Liver (tissue), 9 donors: ENCODE data around the gene ZNF74. TPM values are rescaled to one million over a fixed set of nuclear protein-coding genes. Genes with fewer than 3 reads are reported as not detected.

ENCODE experiments used
- DNase-seq: peaks from one replicate; pipeline ENCODE4 v3.0.0-alpha.2; 2017; ENCODE audit warnings: low spot score
- H3K27ac ChIP-seq, 2 donors: one replicate each; pipeline ENCODE4 v1.7.0; 2013; ENCODE audit warnings: inconsistent platforms in 2 of 2, low read length in 2 of 2, control low read depth in 1 of 2, low read depth in 1 of 2, mild to moderate bottlenecking in 1 of 2
- H3K27me3 ChIP-seq, 4 donors: one replicate each; pipeline versions ENCODE4 v1.6.1 to v1.7.0; 2013; ENCODE audit warnings: low read length in 3 of 4, inconsistent platforms in 1 of 4, mild to moderate bottlenecking in 1 of 4, moderate library complexity in 1 of 4; ENCODE audit not compliant: control insufficient read depth in 4 of 4, insufficient read depth in 4 of 4
- H3K36me3 ChIP-seq, 4 donors: one replicate each; pipeline versions ENCODE4 v1.6.1 to v1.7.0; 2013; ENCODE audit warnings: low read length in 3 of 4, mild to moderate bottlenecking in 3 of 4, low read depth in 1 of 4, moderate library complexity in 1 of 4; ENCODE audit not compliant: control insufficient read depth in 4 of 4, insufficient read depth in 3 of 4
- H3K4me1 ChIP-seq, 4 donors: one replicate each; pipeline versions ENCODE4 v1.6.1 to v1.7.0; 2013; ENCODE audit warnings: low read length in 3 of 4, mild to moderate bottlenecking in 3 of 4, moderate library complexity in 1 of 4; ENCODE audit not compliant: control insufficient read depth in 4 of 4, insufficient read depth in 4 of 4
- H3K4me3 ChIP-seq, 3 donors: one replicate each; pipeline versions ENCODE4 v1.6.1 to v1.7.0; 2013; ENCODE audit warnings: low read length in 3 of 3, control low read depth in 1 of 3, low read depth in 1 of 3, mild to moderate bottlenecking in 1 of 3
- H3K9ac ChIP-seq, 2 donors: one replicate each; pipeline ENCODE4 v1.7.0; 2013; ENCODE audit warnings: low read length in 2 of 2, mild to moderate bottlenecking in 2 of 2, moderate library complexity in 2 of 2, control low read depth in 1 of 2, low read depth in 1 of 2
- H3K9me3 ChIP-seq, 4 donors: one replicate each; pipeline versions ENCODE4 v1.6.1 to v1.7.0; 2013; ENCODE audit warnings: low read length in 3 of 4; ENCODE audit not compliant: control insufficient read depth in 4 of 4
- ATF3 ChIP-seq: IDR thresholded peaks from 2 replicates; pipeline ENCODE4 v1.6.1; 2016; ENCODE audit warnings: antibody characterized with exemption
- CTCF ChIP-seq: fragments of 150-350 bp; IDR thresholded peaks from 2 replicates; pipeline ENCODE4 v1.5.1; 2017; ENCODE audit warnings: improper control_type of control experiment, low read depth, low read length; ENCODE audit not compliant: missing input control
- EGR1 ChIP-seq, 2 donors: IDR thresholded peaks; 2 replicates each; pipeline ENCODE4 v1.6.1; 2016 to 2018; ENCODE audit warnings: antibody characterized with exemption in 2 of 2, low read depth in 2 of 2
- FOXA1 ChIP-seq: IDR thresholded peaks from 2 replicates; pipeline ENCODE4 v1.6.1; 2016; ENCODE audit warnings: antibody characterized with exemption
- GABPA ChIP-seq, 2 donors: IDR thresholded peaks in 1 of 2; conservative IDR thresholded peaks in 1 of 2; 2 replicates each; pipeline ENCODE4 v1.6.1; 2016; ENCODE audit warnings: antibody characterized with exemption in 2 of 2, mild to moderate bottlenecking in 1 of 2, moderate library complexity in 1 of 2
- HNF4A ChIP-seq, 2 donors: conservative IDR thresholded peaks; 2 replicates each; pipeline ENCODE4 v1.6.1; 2016; ENCODE audit warnings: antibody characterized with exemption in 2 of 2, mild to moderate bottlenecking in 2 of 2
- HNF4G ChIP-seq: IDR thresholded peaks from 2 replicates; pipeline ENCODE4 v1.6.1; 2016; ENCODE audit warnings: antibody characterized with exemption
- REST ChIP-seq: IDR thresholded peaks from 2 replicates; pipeline ENCODE4 v1.6.1; 2016; ENCODE audit warnings: antibody characterized with exemption, mild to moderate bottlenecking
- RXRA ChIP-seq, 2 donors: IDR thresholded peaks; 2 replicates each; pipeline ENCODE4 v1.6.1; 2017 to 2018; ENCODE audit warnings: antibody characterized with exemption in 2 of 2, mild to moderate bottlenecking in 1 of 2
- TAF1 ChIP-seq: conservative IDR thresholded peaks from 2 replicates; pipeline ENCODE4 v1.6.1; 2016; ENCODE audit warnings: antibody characterized with exemption, mild to moderate bottlenecking
- YY1 ChIP-seq: IDR thresholded peaks from 2 replicates; pipeline ENCODE4 v1.6.1; 2016; ENCODE audit warnings: antibody characterized with exemption, mild to moderate bottlenecking
- ZBTB33 ChIP-seq: IDR thresholded peaks from 2 replicates; pipeline ENCODE4 v1.6.1; 2016; ENCODE audit warnings: antibody characterized with exemption
- WGBS: extraction: QIAGEN DNeasy Blood & Tissue Kit; methylation state at CpG from one replicate; pipeline ENCODE4 v1.1.7; 2013; 5-methylcytosine and 5-hydroxymethylcytosine counted together
- polyA plus RNA-seq, 2 donors: library from polyadenylated mRNA; stranded (reverse) in 1 of 2; unstranded in 1 of 2; fragments of 200-250 nt in 1 of 2; fragments of >200 nt in 1 of 2; fragmentation: Nextera tagmentation in 1 of 2; extraction: Ambion mirVana in 1 of 2; gene quantifications; one replicate each; pipeline versions ENCODE4 v1.2.1 to v1.2.3, GENCODE V29; 2013 to 2015
- total RNA-seq, 2 donors: library from RNA; depleted of rRNA; stranded (reverse); fragments of >200 nt; gene quantifications; one replicate each; pipeline ENCODE4 v1.2.3, GENCODE V29; 2014
- donor health status: healthy.
- donor health status: healthy.
- donor health status: healthy.
- donor health status: healthy.
- donor health status: healthy.

The ZNF74 gene
- total and polyA plus RNA-seq, 4 donors: 0.99 to 5.0 (median 3.1) TPM

- DNase-seq: no peak
Observed at GRCh38 chr22:20432244-20432686, 38.3 kb downstream of the ZNF74 start.

More at GRCh38 chr22:20432244-20432686, 38.3 kb downstream of the ZNF74 start:
- H3K9me3 ChIP-seq: no peaks in the 10 kb centered on the region
- no peak for TF ChIP-seq HNF4A (conservative IDR thresholded peaks at IDR 0.05)
- TF ChIP-seq GABPA (IDR thresholded peaks at IDR 0.05 in 1 of 2, conservative IDR thresholded peaks at IDR 0.05 in 1 of 2): no peak
- no peak for TF ChIP-seq HNF4G
- no peak for TF ChIP-seq ZBTB33
- no peak for TF ChIP-seq RXRA (IDR thresholded peaks at IDR 0.05)
- no peak for TF ChIP-seq YY1
- TF ChIP-seq FOXA1: no peak
- TF ChIP-seq REST: no peak
- no peak for TF ChIP-seq CTCF
- TF ChIP-seq TAF1: no peak
- TF ChIP-seq EGR1 (IDR thresholded peaks at IDR 0.05; ENCODE audit: low read depth in 2 of 2): no peak
- TF ChIP-seq ATF3: no peak
- 86% methylated on average over 3 of the region's 3 CpGs for WGBS
- peaks cover 8 to 35% (median 20%) of the 10 kb centered on the region in 4 donors for H3K4me1 ChIP-seq
- H3K9ac ChIP-seq: no peak overlapping the region
- no peak overlapping the region for H3K4me3 ChIP-seq
- no peak overlapping the region for H3K27ac ChIP-seq
- no peaks in the 10 kb centered on the region for H3K36me3 ChIP-seq
- peaks cover 0 to 6% (median 3%) of the 10 kb centered on the region in 4 donors for H3K27me3 ChIP-seq
